Fibroblast of the aortic adventitia (primary cell): ENCODE results near the gene RAB31. TPM values are rescaled to one million over a fixed set of nuclear protein-coding genes. Genes with fewer than 3 reads are reported as not detected.

ENCODE experiments used
- DNase-seq: peaks from one replicate; pipeline ENCODE4 v3.0.0-alpha.2; 2010; ENCODE audit warnings: low read depth
- H3K4me3 ChIP-seq: 2 replicates; pipeline ENCODE4 v1.5.1; 2011; ENCODE audit warnings: low read depth, mild to moderate bottlenecking, control low read depth, low read length, moderate library complexity
- CTCF ChIP-seq: IDR thresholded peaks from 2 replicates; pipeline ENCODE4 v1.5.1; 2011; ENCODE audit warnings: mild to moderate bottlenecking, low read length, control low read depth, inconsistent platforms; ENCODE audit not compliant: insufficient read depth
- total RNA-seq: library from RNA; depleted of rRNA; stranded (reverse); fragments of >200 nt; gene quantifications from 2 replicates; pipeline ENCODE4 v1.2.3, GENCODE V29; 2012; ENCODE audit warnings: low replicate concordance

RAB31 gene
- total RNA-seq, 1 donor = 90.4 TPM

- no peak for DNase-seq
- H3K4me3 ChIP-seq = no peak overlapping the region
- no peak for TF ChIP-seq CTCF
Measured at GRCh38 chr18:9730786-9731185, 22.7 kb downstream of the RAB31 start.

- no peak for TF ChIP-seq CTCF
- DNase-seq = peak; percentile 69
- no peak overlapping the region for H3K4me3 ChIP-seq
Measured at GRCh38 chr18:9731380-9731779, 23.3 kb downstream of the RAB31 start.

- TF ChIP-seq CTCF = no peak
- DNase-seq = no peak
Measured at GRCh38 chr18:9732031-9732430, 23.9 kb downstream of the RAB31 start.

GRCh38 chr18:9734189-9734588, 26.1 kb downstream of the RAB31 start:
- no peak for DNase-seq
- H3K4me3 ChIP-seq = no peak overlapping the region
- no peak for TF ChIP-seq CTCF

More at GRCh38 chr18:9732031-9732430, 23.9 kb downstream of the RAB31 start:
- H3K4me3 ChIP-seq = no peak overlapping the region

GRCh38 chr18:9735238-9735637, 27.1 kb downstream of the RAB31 start:
- TF ChIP-seq CTCF = no peak
- DNase-seq = no peak
- no peak overlapping the region for H3K4me3 ChIP-seq

- TF ChIP-seq CTCF = no peak
- H3K4me3 ChIP-seq = no peak overlapping the region
- DNase-seq = no peak
Measured at GRCh38 chr18:9735879-9736278, 27.8 kb downstream of the RAB31 start.

- no peak overlapping the region for H3K4me3 ChIP-seq
- DNase-seq = no peak
- no peak for TF ChIP-seq CTCF
Measured at GRCh38 chr18:9736286-9736835, 28.3 kb downstream of the RAB31 start.
